Panc1 (cell line): ENCODE data around the gene TBX1. TPM values are rescaled to one million over a fixed set of nuclear protein-coding genes. Genes with fewer than 3 reads are reported as not detected.

Experiments
- ATAC-seq: fragments of 200-7000 bp; cut with Tn5 transposase; 2 replicates; pipeline ENCODE4 v1.9.1; 2020; ENCODE audit warnings: mild to moderate bottlenecking, moderate library complexity
- BruUV-seq: library from RNA; stranded (reverse); fragments of 400-500 nt; replicated peaks from 2 replicates; lab custom pipeline; 2021; lab: Mats Ljungman, UMichigan
- CTCF ChIA-PET: fragments of 300-600 bp; sonication (Branson Sonifier 250); formaldehyde crosslinking; loops from one replicate; lab custom pipeline; 2022; ENCODE audit warnings: antibody characterized with exemption; lab: Charles Lee
- POLR2A ChIA-PET: fragments of 300-600 bp; sonication (Branson Sonifier 250); formaldehyde crosslinking; loops from one replicate; lab custom pipeline; 2022; ENCODE audit warnings: antibody characterized with exemption; lab: Charles Lee
- DNase-seq: peaks from one replicate; pipeline ENCODE4 v3.0.0-alpha.2; 2010; ENCODE audit warnings: low read depth, low spot score
- H3K27ac ChIP-seq: 2 replicates; pipeline ENCODE4 v1.5.1; 2011; ENCODE audit warnings: mild to moderate bottlenecking, low read length, inconsistent platforms
- H3K27me3 ChIP-seq: fragments of 200-500 bp; sonication (Bioruptor generic); 2 replicates; pipeline ENCODE4 v1.6.0; 2014; ENCODE audit warnings: low read length, inconsistent platforms; ENCODE audit not compliant: control insufficient read depth, insufficient read depth
- H3K36me3 ChIP-seq: fragments of 200-500 bp; sonication (Bioruptor generic); 2 replicates; pipeline ENCODE4 v1.5.1; 2014; ENCODE audit warnings: inconsistent platforms, mild to moderate bottlenecking, low read length, moderate library complexity; ENCODE audit not compliant: control insufficient read depth, insufficient read depth
- H3K4me1 ChIP-seq: 2 replicates; pipeline ENCODE4 v1.5.1; 2011; ENCODE audit warnings: inconsistent platforms, mild to moderate bottlenecking, low read length, moderate library complexity; ENCODE audit not compliant: control insufficient read depth, insufficient read depth
- H3K4me3 ChIP-seq, 2 experiments: 2 replicates each; pipeline ENCODE4 v1.5.1; 2011 to 2012; ENCODE audit warnings: low read depth in 2 of 2, low read length in 2 of 2, mild to moderate bottlenecking in 2 of 2, inconsistent platforms in 1 of 2, moderate library complexity in 1 of 2
- H3K9me3 ChIP-seq: fragments of 200-500 bp; sonication (Bioruptor generic); 2 replicates; pipeline ENCODE4 v1.5.1; 2014; ENCODE audit warnings: low read depth, mild to moderate bottlenecking, inconsistent platforms, low read length, moderate library complexity; ENCODE audit not compliant: control insufficient read depth, insufficient read depth
- CTCF ChIP-seq: fragments of 450-650 bp; IDR thresholded peaks from 2 replicates; pipeline ENCODE4 v1.5.1; 2017; ENCODE audit warnings: mild to moderate bottlenecking
- POLR2AphosphoS5 ChIP-seq: IDR thresholded peaks from 2 replicates; pipeline ENCODE4 v1.6.1; 2012; ENCODE audit warnings: mild to moderate bottlenecking, low read depth, low read length, moderate library complexity
- REST ChIP-seq, 2 experiments: IDR thresholded peaks; 2 replicates each; pipeline ENCODE4 v1.6.1; 2011 to 2012; ENCODE audit warnings: low read depth in 2 of 2, control low read depth in 1 of 2, low read length in 1 of 2, mild to moderate bottlenecking in 1 of 2, moderate library complexity in 1 of 2; ENCODE audit not compliant: insufficient read depth in 1 of 2
- SIN3A ChIP-seq: IDR thresholded peaks from 2 replicates; pipeline ENCODE4 v1.6.1; 2012; ENCODE audit warnings: low read depth, mild to moderate bottlenecking, low read length, moderate library complexity, borderline replicate concordance; ENCODE audit not compliant: insufficient read depth
- TCF7L2 ChIP-seq: IDR thresholded peaks from 2 replicates; pipeline ENCODE4 v1.6.1; 2011; ENCODE audit warnings: mild to moderate bottlenecking, low read depth, low read length, inconsistent platforms
- in situ Hi-C: cut with HindIII; loops from 2 replicates; pipeline ENCODE4 v1.10.0; 2016; ENCODE audit warnings: low sequenced_read_pairs, low pct_unique_long_range_greater_than_20kb
- intact Hi-C: fragments of 100-400 bp; cut with micrococcal nuclease; formaldehyde crosslinking; loops from one replicate; pipeline ENCODE4 v1.10.0; 2022; ENCODE audit not compliant: unreplicated experiment
- total RNA-seq: library from RNA; stranded (reverse); gene quantifications from one replicate; pipeline ENCODE4 v1.2.1, GENCODE V29; 2021; ENCODE audit not compliant: unreplicated experiment

TBX1 gene
- total RNA-seq, 1 experiment from 2014 or later, result 91.7 TPM

GRCh38 chr22:19755722-19756287 is 4.8 kb upstream of the TBX1 start:
- BruUV-seq, result no TSS peak
- DNase-seq (no peak), ATAC-seq (no peak)
- H3K4me1 ChIP-seq, result peaks cover 25% of the 10 kb centered on the region
- intact Hi-C loops, result no loop called here
- H3K36me3 ChIP-seq, result no peaks in the 10 kb centered on the region
- H3K27ac ChIP-seq, result peak overlapping the region; percentile 66; the same call in 1 of the 2 replicates
- CTCF ChIA-PET, result no interaction called here
- POLR2A ChIA-PET, result interaction anchor here (0.6 kb wide), 1 partner anchor 169 kb away, joined by 6 read pairs; no protein-coding TSS in a partner anchor
- no peak overlapping the region for H3K4me3 ChIP-seq
- in situ Hi-C loops, result no loop called here
- H3K27me3 ChIP-seq, result no peaks in the 10 kb centered on the region
- H3K9me3 ChIP-seq, result no peaks in the 10 kb centered on the region
- TF ChIP-seq REST (IDR thresholded peaks at IDR 0.05; ENCODE audit: insufficient read depth in 1 of 2, low read depth in 2 of 2, low read length in 1 of 2) (no peak), POLR2AphosphoS5 (no peak), CTCF (no peak), SIN3A (no peak), TCF7L2 (no peak)

- DNase-seq, result no peak
- intact Hi-C loops (no loop called here), in situ Hi-C loops (no loop called here)
- BruUV-seq, result no TSS peak
- Histone ChIP-seq H3K36me3 (no peaks in the 10 kb centered on the region), H3K4me1 (peaks cover 19% of the 10 kb centered on the region), H3K27me3 (no peaks in the 10 kb centered on the region), H3K27ac (peak overlapping the region; percentile 99), H3K4me3 (peak overlapping the region; percentile 58 to 71), H3K9me3 (no peaks in the 10 kb centered on the region)
- peak; percentile 24; the same call in 1 of the 2 replicates for ATAC-seq
- ChIA-PET CTCF (interaction anchor here (0.6 kb wide), 1 partner anchor 745 kb away, joined by 5 read pairs; no protein-coding TSS in a partner anchor), POLR2A (interaction anchor here (0.6 kb wide), 1 partner anchor 169 kb away, joined by 6 read pairs; no protein-coding TSS in a partner anchor)
- TF ChIP-seq CTCF (peak; percentile 80), POLR2AphosphoS5 (0 out of 2 replicates have a peak, but pooled peaks have one; percentile 15), SIN3A (no peak; the same call in 1 of the 2 replicates), REST (IDR thresholded peaks at IDR 0.05; ENCODE audit: insufficient read depth in 1 of 2, low read depth in 2 of 2, low read length in 1 of 2) (no peak), TCF7L2 (no peak)
These were observed 4.1 kb upstream of the TBX1 start for GRCh38 chr22:19756288-19757128.
